Measurements from ENCODE around the gene PIK3R2. TPM values are rescaled to one million over a fixed set of nuclear protein-coding genes. Genes with fewer than 3 reads are reported as not detected.

The PIK3R2 gene
- total RNA-seq, 2 donors from 2014 or later: 18.9 to 21.8 TPM

DNA sequence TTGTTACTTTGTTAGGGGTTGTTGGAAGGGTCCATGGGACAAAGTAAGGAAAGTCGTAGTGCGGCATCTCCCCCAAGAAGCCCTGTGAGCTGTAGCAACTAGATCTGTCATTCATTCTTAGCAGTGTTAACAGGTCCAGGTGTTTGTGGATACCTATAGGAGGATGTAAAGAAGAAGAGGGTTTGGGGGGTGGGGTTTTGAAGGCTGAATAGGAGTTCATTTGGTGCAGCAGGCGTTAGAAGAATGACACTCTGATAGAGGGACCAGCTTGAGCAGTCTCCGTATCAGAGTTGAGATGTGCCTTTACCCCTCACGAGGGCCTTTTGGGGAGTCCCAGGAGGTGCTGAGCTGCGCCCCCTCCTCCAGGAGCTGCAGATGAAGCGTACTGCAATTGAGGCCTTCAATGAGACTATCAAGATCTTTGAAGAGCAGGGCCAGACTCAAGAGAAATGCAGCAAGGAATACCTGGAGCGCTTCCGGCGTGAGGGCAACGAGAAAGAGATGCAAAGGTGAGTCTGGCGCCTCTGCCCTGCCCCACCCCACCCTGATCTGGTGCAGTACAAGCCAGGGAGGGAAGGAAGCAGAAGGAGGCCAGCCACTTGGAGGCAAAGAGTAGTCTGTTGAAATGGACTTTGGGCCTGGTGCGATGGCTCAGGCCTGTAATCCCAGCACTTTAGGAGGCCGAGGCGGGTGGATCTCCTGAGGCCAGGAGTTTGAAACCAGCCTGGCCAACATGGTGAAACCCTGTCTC, 13.0 kb downstream of the PIK3R2 start:
- intact Hi-C loops (cut with DNase I): no loop called here
- 94 to 97% methylated on average over 13 to 15 of the region's 15 CpGs for WGBS, 2 donors
- H3K36me3 ChIP-seq (replicated peaks in 1 of 2; ENCODE audit: insufficient read depth in 1 of 2, low read depth in 2 of 2): peaks cover 0 to 2% of the 10 kb centered on the region in 2 donors

DNA sequence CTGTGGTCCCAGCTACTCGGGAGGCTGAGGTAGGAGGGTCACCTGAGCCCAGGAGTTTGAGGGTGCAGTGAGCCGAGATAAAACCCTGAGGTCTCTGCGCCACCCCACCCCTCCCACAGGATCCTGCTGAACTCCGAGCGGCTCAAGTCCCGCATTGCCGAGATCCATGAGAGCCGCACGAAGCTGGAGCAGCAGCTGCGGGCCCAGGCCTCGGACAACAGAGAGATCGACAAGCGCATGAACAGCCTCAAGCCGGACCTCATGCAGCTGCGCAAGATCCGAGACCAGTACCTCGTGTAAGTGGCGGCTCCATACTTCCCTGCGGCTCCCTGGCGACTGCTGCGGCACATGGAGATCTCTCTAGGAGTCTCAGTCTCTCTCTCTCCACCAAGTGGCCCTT, 14.0 kb downstream of the PIK3R2 start:
- Histone ChIP-seq H3K36me3 (replicated peaks in 1 of 2; ENCODE audit: insufficient read depth in 1 of 2, low read depth in 2 of 2) (peaks cover 0 to 2% of the 10 kb centered on the region in 2 donors), H3K4me3 (no peak overlapping the region), H3K4me1 (peaks cover 5% of the 10 kb centered on the region), H3K27ac (no peak overlapping the region), H3K9me3 (no peaks in the 10 kb centered on the region), H3K27me3 (no peaks in the 10 kb centered on the region)
- TF ChIP-seq, protein P1, sequence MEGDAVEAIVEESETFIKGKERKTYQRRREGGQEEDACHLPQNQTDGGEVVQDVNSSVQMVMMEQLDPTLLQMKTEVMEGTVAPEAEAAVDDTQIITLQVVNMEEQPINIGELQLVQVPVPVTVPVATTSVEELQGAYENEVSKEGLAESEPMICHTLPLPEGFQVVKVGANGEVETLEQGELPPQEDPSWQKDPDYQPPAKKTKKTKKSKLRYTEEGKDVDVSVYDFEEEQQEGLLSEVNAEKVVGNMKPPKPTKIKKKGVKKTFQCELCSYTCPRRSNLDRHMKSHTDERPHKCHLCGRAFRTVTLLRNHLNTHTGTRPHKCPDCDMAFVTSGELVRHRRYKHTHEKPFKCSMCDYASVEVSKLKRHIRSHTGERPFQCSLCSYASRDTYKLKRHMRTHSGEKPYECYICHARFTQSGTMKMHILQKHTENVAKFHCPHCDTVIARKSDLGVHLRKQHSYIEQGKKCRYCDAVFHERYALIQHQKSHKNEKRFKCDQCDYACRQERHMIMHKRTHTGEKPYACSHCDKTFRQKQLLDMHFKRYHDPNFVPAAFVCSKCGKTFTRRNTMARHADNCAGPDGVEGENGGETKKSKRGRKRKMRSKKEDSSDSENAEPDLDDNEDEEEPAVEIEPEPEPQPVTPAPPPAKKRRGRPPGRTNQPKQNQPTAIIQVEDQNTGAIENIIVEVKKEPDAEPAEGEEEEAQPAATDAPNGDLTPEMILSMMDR (IDR thresholded peaks at IDR 0.05): no peak
- TF ChIP-seq POLR2A (IDR thresholded peaks at IDR 0.05): no peak
- WGBS, 2 donors: 93 to 94% methylated on average over 11 to 21 of the region's 21 CpGs
- intact Hi-C loops (cut with DNase I): no loop called here
- ATAC-seq (no peak), DNase-seq (no peak)

More for the DNA sequence above, 13.0 kb downstream of the PIK3R2 start:
- DNase-seq (no peak), ATAC-seq (no peak)
- H3K27ac ChIP-seq: no peak overlapping the region
- no peaks in the 10 kb centered on the region for H3K27me3 ChIP-seq
- peaks cover 9% of the 10 kb centered on the region for H3K4me1 ChIP-seq
- TF ChIP-seq, protein P1 (IDR thresholded peaks at IDR 0.05): no peak
- TF ChIP-seq POLR2A (IDR thresholded peaks at IDR 0.05): no peak
- H3K4me3 ChIP-seq: no peak overlapping the region
- no peaks in the 10 kb centered on the region for H3K9me3 ChIP-seq

DNA sequence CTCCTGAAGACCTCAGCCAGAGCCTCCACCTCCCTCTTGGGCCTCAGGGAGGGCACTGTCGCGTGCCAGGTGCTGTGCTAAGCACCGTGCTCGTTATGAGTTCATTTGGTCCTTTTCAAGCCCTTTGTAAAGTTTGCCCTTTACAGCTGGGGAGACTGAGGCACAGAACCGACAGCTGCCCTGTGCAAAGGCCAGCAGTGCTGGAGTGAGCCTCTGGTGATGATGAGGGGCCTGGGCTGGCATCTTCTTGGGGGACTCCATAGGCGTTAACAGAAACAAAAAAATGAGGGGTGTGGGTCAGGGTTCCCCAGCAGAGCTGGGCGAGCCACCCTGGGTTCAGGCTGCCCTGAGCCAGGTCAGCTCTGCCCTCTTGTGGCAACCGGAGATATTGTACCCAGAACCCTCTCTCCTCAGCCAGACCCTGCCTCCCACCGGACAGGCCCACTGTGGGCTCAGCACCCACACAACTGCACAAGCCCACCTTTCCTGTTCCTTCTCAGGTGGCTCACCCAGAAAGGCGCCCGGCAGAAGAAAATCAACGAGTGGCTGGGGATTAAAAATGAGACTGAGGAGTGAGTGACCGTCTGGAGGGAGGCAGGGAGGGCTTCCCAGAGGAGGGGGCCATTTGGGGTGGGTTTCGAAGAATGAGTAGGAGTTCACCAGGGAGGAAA, 15.1 kb downstream of the PIK3R2 start:
- ATAC-seq: peak; percentile 67
- DNase-seq: peak in 3 of 4 donors; percentile 42 to 65 (median 55)
- Histone ChIP-seq H3K36me3 (replicated peaks in 1 of 2; ENCODE audit: insufficient read depth in 1 of 2, low read depth in 2 of 2) (peaks cover 0 to 2% of the 10 kb centered on the region in 2 donors), H3K4me3 (no peak overlapping the region), H3K27me3 (no peaks in the 10 kb centered on the region), H3K9me3 (no peaks in the 10 kb centered on the region), H3K27ac (no peak overlapping the region), H3K4me1 (peaks cover 5% of the 10 kb centered on the region)
- TF ChIP-seq, protein P1 (IDR thresholded peaks at IDR 0.05): peak; percentile 52 to 70 (median 63)
- no peak for TF ChIP-seq POLR2A (IDR thresholded peaks at IDR 0.05)
- 60 to 71% methylated on average over 14 of the region's 14 CpGs for WGBS, 2 donors
- intact Hi-C loops (cut with DNase I): no loop called here

DNA sequence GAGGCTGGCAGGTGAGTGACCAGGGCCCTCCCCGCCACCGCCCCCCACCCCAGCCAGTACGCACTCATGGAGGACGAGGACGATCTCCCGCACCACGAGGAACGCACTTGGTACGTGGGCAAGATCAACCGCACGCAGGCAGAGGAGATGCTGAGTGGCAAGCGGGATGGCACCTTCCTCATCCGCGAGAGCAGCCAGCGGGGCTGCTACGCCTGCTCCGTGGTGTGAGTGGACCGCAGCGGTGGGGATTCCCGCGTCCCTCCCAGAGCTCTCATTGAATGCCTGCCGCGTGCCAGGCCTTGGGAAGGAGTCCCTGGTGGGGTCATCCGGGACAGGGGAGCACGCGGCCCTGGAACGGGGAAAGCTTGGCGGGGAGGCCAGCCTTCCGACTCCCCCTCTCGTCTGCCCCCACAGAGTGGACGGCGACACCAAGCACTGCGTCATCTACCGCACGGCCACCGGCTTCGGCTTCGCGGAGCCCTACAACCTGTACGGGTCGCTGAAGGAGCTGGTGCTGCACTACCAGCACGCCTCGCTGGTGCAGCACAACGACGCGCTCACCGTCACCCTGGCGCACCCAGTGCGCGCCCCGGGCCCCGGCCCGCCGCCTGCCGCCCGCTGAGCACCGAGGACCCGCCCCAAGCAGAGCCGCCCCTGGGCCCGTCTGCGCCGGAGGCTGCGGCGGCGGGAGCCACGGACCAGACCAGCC, 15.9 kb downstream of the PIK3R2 start:
- whole genome bisulfite sequencing, 2 donors: 93 to 97% methylated on average over 37 to 63 of the region's 66 CpGs
- H3K27me3 ChIP-seq: no peaks in the 10 kb centered on the region
- H3K36me3 ChIP-seq (replicated peaks in 1 of 2; ENCODE audit: insufficient read depth in 1 of 2, low read depth in 2 of 2): peaks cover 0 to 2% of the 10 kb centered on the region in 2 donors
- ATAC-seq (no peak), DNase-seq (no peak)
- no peaks in the 10 kb centered on the region for H3K9me3 ChIP-seq
- no peak for TF ChIP-seq POLR2A (IDR thresholded peaks at IDR 0.05)
- TF ChIP-seq, protein P1 (IDR thresholded peaks at IDR 0.05): no peak
- intact Hi-C loops (cut with DNase I): no loop called here
- H3K4me1 ChIP-seq: peaks cover 11% of the 10 kb centered on the region
- no peak overlapping the region for H3K4me3 ChIP-seq
- peak overlapping the region in 1 of 4 donors; percentile 88 for H3K27ac ChIP-seq

Data from body of pancreas (tissue), 4 donors.